Right forelimb (tissue), 1 donor: ENCODE measurements around the gene PLXNC1.
A peak's percentile ranks its signal among the peaks of the same experiment; 100 is the strongest.

Source experiments
- DNase-seq: peaks from one replicate; pipeline ENCODE4 v3.0.0-alpha.2; 2018

PLXNC1 gene

DNA sequence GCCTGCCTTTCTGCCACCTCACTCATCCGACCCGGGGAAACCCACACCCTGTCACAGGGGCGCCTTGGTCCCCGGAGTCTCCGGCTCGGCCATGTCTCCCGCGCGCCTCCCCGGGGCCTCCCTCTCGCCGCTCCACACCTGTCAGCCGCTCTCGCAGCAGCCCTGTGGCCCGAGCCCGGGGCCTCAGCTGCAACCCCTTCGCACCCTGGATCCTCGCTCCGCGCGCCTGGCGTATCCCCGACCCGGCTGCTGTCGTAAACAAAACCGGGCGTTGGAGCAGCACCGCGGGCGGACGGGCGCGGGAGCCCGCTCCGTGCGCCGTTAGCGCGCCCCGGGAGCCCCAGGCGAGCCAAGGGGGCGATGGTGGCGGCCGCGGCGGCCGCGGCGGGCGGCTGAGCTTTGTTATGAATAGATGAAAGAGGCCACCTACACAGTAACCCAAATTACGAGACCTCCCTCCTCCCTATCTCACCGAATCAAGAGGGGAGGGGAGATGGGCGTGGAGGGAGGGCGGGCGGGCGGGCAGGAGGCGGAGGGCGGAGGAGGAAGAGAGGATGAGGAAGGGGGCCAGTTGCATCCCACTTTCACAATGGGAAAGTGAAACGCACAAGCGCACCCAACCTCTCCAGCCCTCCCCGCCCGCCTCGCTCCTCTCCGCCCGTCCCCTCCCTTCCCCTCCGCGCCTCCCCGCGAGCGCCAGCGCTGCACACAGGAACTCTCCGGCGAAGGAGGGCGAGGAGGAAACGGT is at the start of gene PLXNC1:
Gene PLXNC1 (plus strand): TSS at position 587 of the 748 bp plus-strand sequence. CDS start 395 bp downstream, outside the sequence.
- DNase-seq = peak; percentile 71

DNA sequence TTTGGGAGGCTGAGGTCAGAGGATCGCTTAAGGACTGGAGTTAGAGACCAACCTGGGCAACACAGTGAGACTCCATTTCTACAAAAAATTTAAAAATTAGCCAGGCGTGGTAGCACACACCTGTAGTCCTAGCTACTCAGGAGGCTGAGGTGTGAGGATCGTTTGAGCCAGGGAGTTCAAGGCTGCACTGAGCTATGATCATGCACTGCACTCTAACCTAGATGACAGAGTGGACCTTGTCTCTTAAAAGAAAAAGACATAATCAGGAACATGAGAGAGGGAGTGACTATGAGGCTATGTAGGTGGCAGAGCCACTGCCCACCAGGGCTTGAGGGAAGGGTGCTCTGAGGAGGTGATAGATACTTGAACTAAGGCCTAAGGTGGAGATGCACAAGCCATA is 49.2 kb upstream of the PLXNC1 start:
- DNase-seq = no peak

DNA sequence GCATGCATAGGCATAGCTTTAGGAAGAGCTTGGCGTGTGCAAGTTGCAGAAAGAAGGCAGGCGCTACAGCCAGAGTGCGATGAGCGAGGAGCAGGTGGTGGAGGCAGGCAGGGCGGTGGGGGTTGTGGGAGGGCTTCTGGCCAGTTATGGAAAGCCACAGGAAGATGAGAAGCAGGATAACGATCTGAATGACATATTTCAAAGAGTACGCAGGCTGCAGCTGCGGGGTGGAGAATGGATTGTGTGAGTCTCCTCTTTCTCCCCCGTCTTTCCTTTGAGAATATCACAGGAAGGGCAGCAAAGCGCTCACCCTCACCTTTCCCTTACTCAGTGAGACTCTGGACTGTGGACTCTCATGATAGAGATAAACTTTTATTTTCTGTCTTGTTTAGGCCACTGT is 48.7 kb upstream of the PLXNC1 start:
- DNase-seq = peak; percentile 71

DNA sequence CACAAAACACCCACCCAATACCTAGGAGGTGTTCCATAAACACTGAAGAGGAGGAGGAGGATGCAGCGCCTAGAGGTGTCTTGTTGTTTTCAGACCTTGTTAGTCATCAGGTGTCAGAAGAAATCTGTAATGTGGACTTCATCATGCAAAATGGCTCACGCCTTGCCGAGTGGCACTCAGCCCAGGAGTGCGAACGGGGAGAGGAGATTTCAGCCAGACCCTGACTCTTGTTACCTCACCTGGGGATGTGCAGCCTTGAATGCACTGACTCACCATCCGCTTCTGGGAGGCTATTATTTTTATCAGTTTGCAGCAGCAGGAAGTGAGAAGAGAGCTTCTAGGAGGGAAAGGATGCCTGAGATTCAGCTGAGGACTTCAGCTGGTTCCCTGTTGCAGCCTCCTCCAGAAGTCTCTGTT is 48.2 kb upstream of the PLXNC1 start:
- peak; percentile 54 for DNase-seq

DNA sequence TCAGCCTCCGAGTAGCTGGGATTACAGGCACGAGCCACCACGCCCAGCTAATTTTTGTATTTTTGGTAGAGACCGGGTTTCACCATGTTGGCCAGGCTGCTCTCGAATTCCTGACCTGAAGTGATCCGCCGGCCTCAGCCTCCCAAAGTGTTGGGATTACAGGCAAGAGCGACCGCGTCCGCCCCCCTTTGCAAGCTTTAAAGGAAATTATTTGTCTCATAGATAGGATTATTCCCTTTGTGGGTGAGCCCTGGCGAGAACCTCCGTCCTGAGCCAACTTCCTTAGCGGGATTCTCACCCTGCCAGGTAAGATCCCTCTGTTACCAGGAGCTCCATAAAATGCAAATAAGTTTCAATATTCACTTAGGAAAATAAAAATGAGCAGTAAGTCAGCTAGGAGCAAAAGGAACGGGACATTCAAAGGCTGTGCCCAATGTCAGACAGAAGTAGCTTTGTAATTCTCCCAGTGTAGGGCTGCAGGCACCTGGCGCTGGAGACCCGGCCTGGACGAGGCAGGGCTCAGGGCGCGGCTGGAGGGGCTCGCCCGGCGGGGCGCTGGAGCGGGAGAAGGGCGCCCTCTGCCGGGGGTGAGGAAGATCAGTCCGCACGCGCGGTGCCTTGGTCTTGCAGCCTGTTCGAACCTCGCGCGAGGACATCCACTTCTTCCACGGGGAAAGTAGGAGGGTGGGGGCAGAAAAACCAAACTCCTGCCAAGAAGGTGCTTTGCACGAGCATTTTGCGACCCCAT is 47.2 kb upstream of the PLXNC1 start:
- DNase-seq = peak; percentile 90

DNA sequence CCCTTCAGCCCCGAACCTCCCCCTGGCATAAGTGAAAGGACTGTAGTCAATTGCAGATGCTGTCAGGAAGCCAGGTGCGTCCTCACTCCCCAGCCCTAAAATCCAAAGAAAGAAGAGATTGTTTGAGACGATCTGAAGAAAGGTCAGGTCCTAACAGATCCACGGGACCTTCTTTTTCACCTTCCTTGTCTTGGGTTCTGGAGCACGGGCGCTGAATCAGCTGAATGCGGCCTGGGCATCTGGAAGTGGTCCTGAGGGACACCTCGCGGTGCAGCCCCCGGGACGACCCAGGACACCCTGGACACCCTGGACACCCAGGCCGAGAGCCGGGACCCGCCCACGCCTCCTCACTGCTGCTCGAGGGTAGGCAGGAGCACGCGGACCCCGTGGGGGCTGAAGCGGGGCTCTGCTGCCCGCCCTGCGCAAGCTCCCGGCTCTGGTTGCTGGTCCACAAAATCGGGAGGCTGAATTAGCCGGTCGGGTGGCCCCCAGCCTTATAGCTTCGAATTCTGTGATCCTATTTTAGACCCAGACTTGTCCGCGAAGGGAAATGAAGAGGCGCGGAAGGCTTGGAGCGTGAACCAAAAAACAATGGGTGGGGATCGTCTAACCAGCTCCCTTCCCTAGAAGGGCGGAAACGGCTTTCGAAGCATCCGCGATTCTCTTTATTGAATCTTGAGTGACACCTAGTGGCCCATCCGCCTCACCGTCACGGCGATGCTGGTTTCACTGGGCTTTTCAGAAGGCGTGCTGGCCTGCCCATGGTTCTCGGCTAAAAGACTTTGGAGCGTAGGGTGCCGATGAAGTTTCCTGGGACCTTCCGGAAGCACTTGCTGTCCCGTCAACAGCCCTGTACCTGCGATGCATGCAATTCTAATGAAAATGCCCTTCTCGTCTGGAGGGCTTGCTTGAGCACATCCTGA is 46.4 kb upstream of the PLXNC1 start:
- DNase-seq = peak; percentile 86

DNA sequence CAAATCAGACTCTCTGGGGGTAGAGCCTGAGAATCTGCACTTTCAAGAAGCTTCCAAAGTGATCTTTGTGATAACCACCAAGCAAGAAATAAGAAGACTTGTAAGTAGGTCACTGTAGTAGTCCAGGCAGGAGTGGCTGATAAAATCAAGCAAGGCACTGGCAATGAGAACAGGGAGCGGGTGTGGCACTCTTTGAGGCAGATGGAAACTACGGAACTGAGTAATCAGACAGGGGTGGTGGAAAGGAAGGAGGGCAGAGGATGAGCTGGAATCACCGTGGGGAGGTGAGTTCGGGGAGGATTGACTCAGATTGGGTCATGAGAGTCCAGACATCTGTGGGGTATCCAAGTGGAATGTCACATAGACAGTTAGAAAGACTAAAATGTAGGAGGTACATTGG is 44.4 kb upstream of the PLXNC1 start:
- no peak for DNase-seq

DNA sequence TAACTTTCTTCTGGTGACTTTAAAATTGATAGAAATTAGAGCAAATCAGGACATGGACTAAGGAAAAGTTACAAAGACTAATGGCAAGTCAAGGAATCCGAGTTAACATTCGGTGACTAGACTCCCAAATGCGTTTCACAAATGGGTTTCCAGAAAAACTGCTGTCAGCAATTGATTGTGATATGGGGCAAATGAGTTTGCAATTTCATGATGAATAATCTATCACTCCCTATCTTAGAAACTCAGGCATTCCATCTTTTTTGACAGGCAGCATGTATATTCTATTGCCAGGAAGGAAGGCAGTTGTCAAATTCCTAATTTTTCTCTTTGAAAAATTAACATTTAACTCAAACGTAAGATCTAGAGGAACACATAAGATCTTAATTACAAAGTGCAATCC is 40.5 kb upstream of the PLXNC1 start:
- DNase-seq = no peak

DNA sequence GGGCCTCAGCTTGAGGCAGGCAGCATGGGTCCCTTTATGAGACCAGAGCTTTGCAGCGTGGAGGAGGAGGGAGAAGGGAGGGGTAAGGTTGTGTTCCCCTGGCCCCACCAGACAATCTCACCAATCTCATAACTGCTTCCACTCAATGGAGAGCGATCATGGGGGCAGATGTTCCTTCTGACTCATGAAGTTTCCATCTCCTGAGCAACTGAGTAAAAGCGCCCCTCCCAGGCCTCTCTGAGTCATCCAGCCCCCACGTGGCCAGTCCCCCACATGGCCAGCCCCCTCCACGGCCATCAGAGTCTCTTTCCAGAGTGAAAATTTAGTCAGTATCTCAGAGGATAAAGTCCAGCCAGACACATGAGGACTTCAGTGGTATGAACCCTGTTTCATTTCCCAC is 39.2 kb upstream of the PLXNC1 start:
- DNase-seq = no peak

DNA sequence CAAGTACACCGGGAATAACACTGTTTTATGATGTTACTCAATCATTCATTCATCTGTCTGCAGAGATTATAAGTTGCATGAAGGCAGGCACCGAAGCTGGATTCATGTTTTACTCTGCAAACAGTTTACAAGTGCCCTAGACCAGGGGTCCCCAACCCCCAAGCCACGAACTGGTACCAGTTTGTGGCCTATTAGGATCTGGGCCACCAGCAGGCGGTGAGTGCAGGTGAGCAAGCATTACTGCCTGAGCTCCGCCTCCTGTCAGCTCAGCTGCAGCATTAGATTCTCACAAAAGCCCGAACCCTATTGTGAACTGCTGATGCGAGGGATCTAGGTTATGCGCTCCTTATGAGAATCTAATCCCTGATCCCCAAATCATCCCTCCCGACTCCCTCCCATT is 38.1 kb upstream of the PLXNC1 start:
- DNase-seq = no peak

DNA sequence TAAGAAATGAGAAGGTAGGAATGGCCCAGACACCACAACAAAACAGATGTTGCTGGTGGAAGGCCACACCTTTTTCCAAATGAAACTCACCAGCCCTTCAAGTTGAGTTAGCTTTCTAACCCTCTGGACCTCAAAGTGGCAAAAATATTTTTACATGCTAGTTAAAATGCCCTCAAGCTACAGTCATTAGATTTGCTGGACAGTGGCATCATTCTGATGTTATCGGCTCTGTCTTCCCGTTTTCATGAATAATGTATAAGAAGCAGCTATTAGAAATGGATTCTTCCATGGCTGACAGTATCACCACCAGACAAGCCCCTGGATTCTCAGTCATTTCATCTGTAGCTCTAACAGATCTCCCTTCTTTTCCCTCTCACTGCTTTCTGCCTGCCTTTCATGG is 37.1 kb upstream of the PLXNC1 start:
- DNase-seq = no peak

DNA sequence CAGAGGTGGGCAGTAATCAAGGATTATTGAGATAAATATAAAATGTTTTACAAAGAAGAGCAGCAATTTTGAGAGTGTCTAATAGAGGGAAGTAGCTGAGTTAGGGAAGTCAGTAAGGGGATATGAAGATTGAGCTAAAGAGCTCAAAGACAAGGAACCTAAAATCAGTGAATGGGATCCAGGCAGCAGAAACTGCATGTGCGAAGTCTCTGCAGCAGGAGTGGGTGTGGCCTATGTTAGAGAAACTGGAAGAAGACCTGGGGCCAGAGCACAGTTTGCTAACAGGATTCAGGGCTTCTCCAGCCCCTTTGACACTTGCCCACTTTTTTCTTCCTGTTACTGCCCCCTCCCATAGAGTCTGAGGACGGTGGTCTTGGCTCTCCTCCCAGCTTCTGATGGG is 36.3 kb upstream of the PLXNC1 start:
- no peak for DNase-seq

DNA sequence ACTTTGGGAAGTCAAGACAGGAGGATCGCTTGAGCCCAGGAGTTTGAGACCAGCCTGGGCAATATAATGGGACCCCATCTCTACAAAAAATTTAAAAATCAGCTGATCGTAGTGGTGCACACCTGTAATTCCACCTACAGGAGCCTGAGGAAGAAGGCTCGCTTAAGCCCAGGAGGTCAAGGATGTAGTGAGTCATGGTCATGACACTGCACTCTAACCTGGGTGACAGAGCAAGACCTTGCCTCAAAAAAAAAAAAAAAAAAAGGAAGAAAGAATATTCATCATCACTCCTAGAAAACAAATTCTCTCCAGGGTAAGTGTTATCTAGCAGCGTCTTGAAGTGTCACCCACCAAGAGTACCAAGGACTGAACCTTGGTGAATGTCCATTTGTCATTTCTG is 34.2 kb upstream of the PLXNC1 start:
- no peak for DNase-seq

DNA sequence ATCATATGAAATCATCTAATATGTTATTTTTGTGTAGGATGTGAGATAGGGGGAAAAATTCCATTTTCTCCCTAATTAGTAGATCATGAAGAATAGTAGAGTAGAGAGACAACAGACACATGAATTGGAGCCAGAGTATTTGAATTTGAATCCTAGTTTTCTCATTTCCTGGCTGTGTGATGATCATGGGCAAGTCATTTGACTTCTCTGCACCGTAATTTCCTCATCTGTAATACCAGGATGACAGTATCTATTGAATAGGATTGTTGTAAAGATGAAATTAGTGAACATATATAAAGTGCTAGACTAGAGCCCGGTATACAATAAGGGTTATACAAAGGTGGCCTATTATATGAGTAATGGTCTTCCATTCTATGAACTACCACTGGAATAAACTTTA is 32.2 kb upstream of the PLXNC1 start:
- no peak for DNase-seq

DNA sequence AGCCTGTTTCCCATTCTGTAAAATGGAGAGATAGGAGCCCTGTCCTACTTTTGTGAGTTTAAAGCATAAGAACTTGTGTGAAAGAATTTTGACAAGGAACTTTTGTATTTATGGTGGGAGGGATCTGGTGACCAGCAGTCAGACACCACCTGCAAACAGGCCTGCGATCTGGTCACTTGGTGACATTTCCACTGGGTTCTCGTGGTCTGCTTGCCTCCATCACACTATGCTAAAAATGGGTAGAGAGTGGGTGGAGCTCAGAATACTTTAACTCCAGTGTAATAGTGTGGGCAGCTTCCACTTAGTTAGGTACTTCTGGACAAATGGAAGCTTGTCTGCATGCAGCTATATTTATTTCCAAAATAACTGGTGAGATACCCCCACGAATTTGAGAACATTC is 26.5 kb upstream of the PLXNC1 start:
- no peak for DNase-seq

DNA sequence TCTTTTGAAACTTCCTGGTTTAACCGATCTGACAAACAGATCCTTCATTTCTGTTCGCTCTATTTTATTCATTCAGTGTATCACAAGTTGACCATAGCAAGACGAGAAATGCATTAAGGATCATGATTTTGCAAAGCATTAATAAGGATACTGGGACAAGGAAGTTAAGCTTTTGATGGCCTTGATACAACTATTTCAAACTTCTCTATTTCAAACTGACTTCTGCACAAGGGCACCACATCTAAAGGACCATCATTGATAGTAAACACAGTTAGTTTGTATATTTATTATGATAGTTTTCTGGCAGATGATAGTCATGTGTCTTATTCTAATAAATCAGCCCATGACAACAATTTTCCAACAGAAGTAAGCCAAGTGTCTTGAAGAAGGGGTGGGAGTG is 25.8 kb upstream of the PLXNC1 start:
- no peak for DNase-seq

DNA sequence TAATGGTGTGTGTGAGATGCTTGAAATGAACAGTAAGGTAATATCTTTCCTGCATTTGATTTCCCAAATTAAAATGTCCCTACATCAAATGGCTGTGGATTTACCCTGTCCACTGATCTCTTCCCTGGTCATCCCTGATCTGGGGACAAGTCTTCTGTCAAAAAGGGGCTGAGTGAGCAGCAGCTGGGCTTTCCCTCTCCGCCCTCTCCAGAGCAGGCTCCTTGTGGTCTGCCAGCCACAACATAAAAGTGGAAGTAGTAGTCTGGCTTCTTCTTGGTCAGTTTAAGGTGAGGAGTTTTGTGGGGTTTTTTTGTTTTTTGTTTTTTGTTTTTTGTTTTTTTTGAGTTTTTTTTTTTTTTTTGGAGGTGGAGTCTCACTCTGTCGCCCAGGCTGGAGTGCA is 25.2 kb upstream of the PLXNC1 start:
- no peak for DNase-seq

DNA sequence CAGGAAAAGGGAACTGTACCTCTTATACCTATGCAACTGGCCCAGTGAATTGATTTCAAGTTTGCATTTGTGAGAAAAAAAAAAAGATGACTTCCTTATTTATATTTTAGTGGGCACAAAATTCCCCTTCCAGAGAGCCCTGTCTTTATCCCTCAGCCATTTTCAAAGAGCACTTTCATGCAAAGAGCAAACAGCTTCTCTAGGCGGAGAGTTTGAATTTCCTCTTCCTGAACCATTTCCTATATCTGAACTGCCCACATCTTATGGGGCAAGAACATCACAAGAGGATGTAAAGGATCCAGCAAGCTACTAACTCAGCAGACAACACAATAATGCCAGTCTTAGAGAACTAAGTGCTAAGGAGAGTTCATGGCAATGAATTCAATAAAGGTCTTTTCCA is 22.3 kb upstream of the PLXNC1 start:
- no peak for DNase-seq

DNA sequence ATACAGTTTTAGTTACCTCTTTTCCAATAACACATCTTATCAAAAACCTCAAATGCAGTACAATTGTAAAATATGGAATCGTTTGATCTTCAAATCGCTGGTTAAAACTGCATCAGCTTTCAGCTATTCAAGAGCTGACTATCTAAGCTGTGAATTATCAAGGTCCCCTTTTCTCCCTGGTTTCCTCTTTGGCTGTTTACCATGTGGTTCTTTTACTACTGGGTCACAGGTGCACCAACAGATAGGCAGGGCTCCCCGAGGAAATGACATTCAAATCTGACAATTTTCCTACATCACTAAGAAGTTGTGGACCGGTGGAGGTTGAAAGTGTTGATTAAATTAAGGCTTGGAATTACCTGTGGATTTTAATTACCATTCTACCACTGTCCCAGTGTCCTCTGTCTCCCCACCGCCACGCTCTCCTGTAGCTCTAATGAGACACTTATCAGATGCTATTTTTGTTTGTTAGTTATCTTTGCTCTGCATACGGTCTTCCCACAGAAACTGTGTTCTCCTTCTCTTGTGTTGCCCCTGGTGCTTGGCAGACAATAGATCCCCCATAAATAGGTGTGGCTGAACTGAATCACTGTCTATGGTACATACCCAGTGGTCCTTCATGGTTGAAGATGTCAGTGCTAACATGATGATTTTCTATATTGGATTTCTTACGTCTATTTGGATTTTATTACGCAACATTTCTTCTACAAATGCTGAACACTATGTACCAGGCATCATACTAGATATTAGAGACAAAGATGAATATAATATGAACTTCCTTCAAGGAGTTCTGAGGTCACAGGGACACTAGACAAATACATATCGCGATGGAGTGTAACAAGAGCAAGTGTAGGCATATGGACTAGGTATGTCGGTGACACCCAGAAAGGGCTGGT is 20.9 kb upstream of the PLXNC1 start:
- DNase-seq = no peak

DNA sequence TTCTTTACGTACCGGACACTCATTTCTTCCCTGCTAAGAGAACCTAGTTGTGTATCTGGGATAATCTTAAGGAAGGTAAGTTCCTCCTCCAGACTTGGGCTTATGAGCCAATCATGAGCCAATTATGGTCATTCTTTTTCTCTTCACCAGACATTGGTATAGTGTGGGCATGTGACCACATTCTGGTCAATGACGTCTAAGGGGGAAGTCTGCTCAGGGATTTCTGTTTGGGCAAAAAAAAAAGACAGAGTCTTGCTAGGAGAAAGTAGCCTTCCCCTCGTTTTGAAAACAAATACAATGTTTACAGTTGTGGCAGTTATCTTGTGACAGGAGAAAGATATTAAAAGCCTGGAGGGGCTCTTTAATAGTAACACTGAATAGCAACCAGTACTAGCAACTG is 20.1 kb upstream of the PLXNC1 start:
- no peak for DNase-seq

DNA sequence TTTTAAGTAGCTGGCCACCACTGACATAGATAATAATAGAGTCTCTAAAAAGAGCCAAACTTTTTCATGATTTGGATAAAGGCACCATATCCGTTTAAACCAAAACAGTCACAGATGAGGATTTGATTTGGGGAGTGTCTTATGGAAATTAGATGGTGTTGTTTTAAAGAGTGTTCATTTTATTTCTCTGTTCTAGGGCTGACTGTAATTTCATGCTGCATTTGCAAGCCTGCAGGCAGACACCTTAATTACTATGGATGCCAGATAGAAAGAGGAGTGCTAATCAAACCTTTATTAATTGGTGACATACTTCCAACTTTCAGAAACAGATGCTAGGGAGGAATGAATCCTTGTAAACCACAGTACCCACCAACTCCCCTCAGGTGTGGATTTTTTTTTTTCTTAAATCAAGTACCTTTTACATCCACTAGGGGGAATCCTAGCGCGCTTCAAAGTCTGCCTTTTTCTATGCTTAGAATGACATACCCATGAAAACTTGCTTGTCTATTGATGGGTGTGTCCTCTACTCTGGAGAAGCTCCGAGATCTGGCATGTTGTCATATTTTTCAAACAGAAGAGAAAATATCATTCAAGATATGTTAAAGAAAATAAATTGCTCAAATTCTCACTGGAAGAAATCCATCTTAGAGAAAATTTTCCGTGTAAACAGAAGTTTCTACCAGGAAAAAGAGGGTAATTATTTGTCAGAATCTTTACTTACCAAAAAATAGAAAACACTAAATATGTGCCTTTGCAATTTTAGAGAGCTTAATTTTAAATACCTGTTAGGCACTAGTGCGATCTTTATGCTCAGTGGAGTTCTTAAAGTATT is 14.2 kb upstream of the PLXNC1 start:
- no peak for DNase-seq
